ENCODE measurements around the gene ANKHD1. TPM values are rescaled to one million over a fixed set of nuclear protein-coding genes. Genes with fewer than 3 reads are reported as not detected.
"Not testable (repeated sequence)": the region's sequence is repeated elsewhere in the genome, so short reads cannot be mapped to it uniquely, and the experiment has no call there.

Gene ANKHD1
- total RNA-seq, 1 donor = 81.1 TPM

GRCh38 chr5:140423609-140424008 is 22.0 kb downstream of the ANKHD1 start:
- H3K36me3 ChIP-seq (ENCODE audit: insufficient read depth, low read length) = no peaks in the 10 kb centered on the region
- no peak overlapping the region for H3K4me2 ChIP-seq (ENCODE audit: insufficient read depth, low read length)
- DNase-seq (ENCODE audit: insufficient read length, low spot score, missing footprints) = peak; percentile 47
- H4K20me1 ChIP-seq (ENCODE audit: insufficient read depth, low read length) = peaks cover 32% of the 10 kb centered on the region
- no peaks in the 10 kb centered on the region for H3K9me3 ChIP-seq (ENCODE audit: low read depth, low read length)
- no peak for TF ChIP-seq CTCF (IDR thresholded peaks at IDR 0.05; ENCODE audit: extremely low read depth, low read depth, low read length)
- H3K4me1 ChIP-seq (ENCODE audit: insufficient read depth, low read length) = no peaks in the 10 kb centered on the region
- H2AFZ ChIP-seq (ENCODE audit: low read length) = no peak overlapping the region
- H3K27ac ChIP-seq (ENCODE audit: low read depth, low read length) = no peak overlapping the region
- no peak overlapping the region for H3K4me3 ChIP-seq (ENCODE audit: insufficient read depth, low read length)
- H3K79me2 ChIP-seq (ENCODE audit: insufficient read depth, low read length) = peaks cover 74% of the 10 kb centered on the region
- H3K27me3 ChIP-seq (ENCODE audit: insufficient read depth, low read length) = no peaks in the 10 kb centered on the region

- TF ChIP-seq CTCF (IDR thresholded peaks at IDR 0.05; ENCODE audit: extremely low read depth, low read depth, low read length) = no peak
- no peak for DNase-seq (ENCODE audit: insufficient read length, low spot score, missing footprints)
- Histone ChIP-seq H3K79me2 (ENCODE audit: insufficient read depth, low read length) (peaks cover 70% of the 10 kb centered on the region), H3K27ac (ENCODE audit: low read depth, low read length) (no peak overlapping the region), H3K4me3 (ENCODE audit: insufficient read depth, low read length) (no peak overlapping the region), H3K36me3 (ENCODE audit: insufficient read depth, low read length) (no peaks in the 10 kb centered on the region), H4K20me1 (ENCODE audit: insufficient read depth, low read length) (peaks cover 28% of the 10 kb centered on the region), H3K4me1 (ENCODE audit: insufficient read depth, low read length) (no peaks in the 10 kb centered on the region), H3K9me3 (ENCODE audit: low read depth, low read length) (no peaks in the 10 kb centered on the region), H3K4me2 (ENCODE audit: insufficient read depth, low read length) (no peak overlapping the region), H2AFZ (ENCODE audit: low read length) (no peak overlapping the region), H3K27me3 (ENCODE audit: insufficient read depth, low read length) (no peaks in the 10 kb centered on the region)
These were observed 22.5 kb downstream of the ANKHD1 start for GRCh38 chr5:140424135-140424534.

GRCh38 chr5:140427726-140428125 is 26.1 kb downstream of the ANKHD1 start:
- not testable (repeated sequence) for H2AFZ ChIP-seq (ENCODE audit: low read length); H3K4me2 ChIP-seq (ENCODE audit: insufficient read depth, low read length); DNase-seq (ENCODE audit: insufficient read length, low spot score, missing footprints); H3K9me3 ChIP-seq (ENCODE audit: low read depth, low read length); H3K27ac ChIP-seq (ENCODE audit: low read depth, low read length); H3K4me3 ChIP-seq (ENCODE audit: insufficient read depth, low read length); H3K36me3 ChIP-seq (ENCODE audit: insufficient read depth, low read length); H3K4me1 ChIP-seq (ENCODE audit: insufficient read depth, low read length); H3K27me3 ChIP-seq (ENCODE audit: insufficient read depth, low read length)
- peaks cover 69% of the 10 kb centered on the region for H3K79me2 ChIP-seq (ENCODE audit: insufficient read depth, low read length)
- peaks cover 32% of the 10 kb centered on the region for H4K20me1 ChIP-seq (ENCODE audit: insufficient read depth, low read length)

GRCh38 chr5:140429724-140430123 is 28.1 kb downstream of the ANKHD1 start:
- H3K9me3 ChIP-seq (ENCODE audit: low read depth, low read length) = no peaks in the 10 kb centered on the region
- no peaks in the 10 kb centered on the region for H3K36me3 ChIP-seq (ENCODE audit: insufficient read depth, low read length)
- H4K20me1 ChIP-seq (ENCODE audit: insufficient read depth, low read length) = peaks cover 20% of the 10 kb centered on the region
- H3K79me2 ChIP-seq (ENCODE audit: insufficient read depth, low read length) = peaks cover 65% of the 10 kb centered on the region
- H3K4me3 ChIP-seq (ENCODE audit: insufficient read depth, low read length) = no peak overlapping the region
- TF ChIP-seq CTCF (IDR thresholded peaks at IDR 0.05; ENCODE audit: extremely low read depth, low read depth, low read length) = no peak
- H3K27me3 ChIP-seq (ENCODE audit: insufficient read depth, low read length) = no peaks in the 10 kb centered on the region
- no peak overlapping the region for H2AFZ ChIP-seq (ENCODE audit: low read length)
- no peak overlapping the region for H3K4me2 ChIP-seq (ENCODE audit: insufficient read depth, low read length)
- no peak for DNase-seq (ENCODE audit: insufficient read length, low spot score, missing footprints)
- no peak overlapping the region for H3K27ac ChIP-seq (ENCODE audit: low read depth, low read length)
- H3K4me1 ChIP-seq (ENCODE audit: insufficient read depth, low read length) = no peaks in the 10 kb centered on the region
